Keratinocyte (primary cell): ENCODE results near the gene ADAMTS17.

ENCODE experiments used
- EZH2 ChIP-seq: IDR thresholded peaks from one replicate; pipeline ENCODE4 v1.6.1; 2012; ENCODE audit warnings: inconsistent platforms, mild to moderate bottlenecking, low read length, moderate library complexity
- TF ChIP-seq, protein P1 (sequence below), 3 experiments: IDR thresholded peaks in 1 of 3; conservative IDR thresholded peaks in 1 of 3; optimal IDR thresholded peaks in 1 of 3; 2 replicates in 2 of 3; 3 replicates in 1 of 3; pipeline versions ENCODE3 to v1.5.1; 2011; ENCODE audit warnings: low read length in 3 of 3, mild to moderate bottlenecking in 3 of 3, moderate library complexity in 2 of 3, control low read depth in 1 of 3, inconsistent platforms in 1 of 3; ENCODE audit not compliant: insufficient read depth in 2 of 3; ENCODE audit errors: extremely low read depth in 1 of 3

- no peak for TF ChIP-seq EZH2
- TF ChIP-seq, protein P1, sequence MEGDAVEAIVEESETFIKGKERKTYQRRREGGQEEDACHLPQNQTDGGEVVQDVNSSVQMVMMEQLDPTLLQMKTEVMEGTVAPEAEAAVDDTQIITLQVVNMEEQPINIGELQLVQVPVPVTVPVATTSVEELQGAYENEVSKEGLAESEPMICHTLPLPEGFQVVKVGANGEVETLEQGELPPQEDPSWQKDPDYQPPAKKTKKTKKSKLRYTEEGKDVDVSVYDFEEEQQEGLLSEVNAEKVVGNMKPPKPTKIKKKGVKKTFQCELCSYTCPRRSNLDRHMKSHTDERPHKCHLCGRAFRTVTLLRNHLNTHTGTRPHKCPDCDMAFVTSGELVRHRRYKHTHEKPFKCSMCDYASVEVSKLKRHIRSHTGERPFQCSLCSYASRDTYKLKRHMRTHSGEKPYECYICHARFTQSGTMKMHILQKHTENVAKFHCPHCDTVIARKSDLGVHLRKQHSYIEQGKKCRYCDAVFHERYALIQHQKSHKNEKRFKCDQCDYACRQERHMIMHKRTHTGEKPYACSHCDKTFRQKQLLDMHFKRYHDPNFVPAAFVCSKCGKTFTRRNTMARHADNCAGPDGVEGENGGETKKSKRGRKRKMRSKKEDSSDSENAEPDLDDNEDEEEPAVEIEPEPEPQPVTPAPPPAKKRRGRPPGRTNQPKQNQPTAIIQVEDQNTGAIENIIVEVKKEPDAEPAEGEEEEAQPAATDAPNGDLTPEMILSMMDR (optimal IDR thresholded peaks at IDR 0.05 in 1 of 3, IDR thresholded peaks at IDR 0.05 in 1 of 3, conservative IDR thresholded peaks at IDR 0.05 in 1 of 3; ENCODE audit: extremely low read depth in 1 of 3, insufficient read depth in 2 of 3, low read length in 3 of 3) = no peak
Measured at GRCh38 chr15:100011235-100011634, 330.5 kb downstream of the ADAMTS17 start.
